VCaP (cell line): ENCODE measurements around the gene AXIN1.
"Not testable (repeated sequence)": the region's sequence is repeated elsewhere in the genome, so short reads cannot be mapped to it uniquely, and the experiment has no call there.

Experiments used
- H3K27ac ChIP-seq: fragments of 450-650 bp; 2 replicates; pipeline ENCODE4 v1.5.1; 2017
- TF ChIP-seq, protein P1 (sequence below): fragments of 450-650 bp; conservative IDR thresholded peaks from 2 replicates; pipeline ENCODE4 v1.5.1; 2017; ENCODE audit warnings: mild to moderate bottlenecking, moderate library complexity

Gene AXIN1

DNA sequence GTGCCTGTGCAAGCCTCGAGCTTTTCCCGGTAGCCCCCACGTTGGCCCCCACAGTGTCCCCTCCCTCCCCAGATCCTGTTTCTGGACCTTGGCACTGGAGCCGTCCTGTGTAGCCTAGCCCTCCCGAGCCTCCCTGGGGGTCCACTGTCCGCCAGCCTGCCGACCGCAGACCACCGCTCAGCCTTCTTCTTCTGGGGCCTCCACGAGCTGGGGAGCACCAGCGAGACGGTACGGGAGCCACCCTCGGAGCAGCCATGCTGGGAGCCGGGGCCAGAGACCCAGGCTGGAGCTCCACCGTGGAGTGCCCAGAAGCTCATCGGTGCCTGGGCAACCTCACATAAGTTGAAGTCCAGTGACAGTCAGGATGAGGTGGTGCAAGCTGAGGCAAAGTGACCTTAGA, 88.6 kb downstream of the AXIN1 start:
- no peak overlapping the region for H3K27ac ChIP-seq
- TF ChIP-seq, protein P1, sequence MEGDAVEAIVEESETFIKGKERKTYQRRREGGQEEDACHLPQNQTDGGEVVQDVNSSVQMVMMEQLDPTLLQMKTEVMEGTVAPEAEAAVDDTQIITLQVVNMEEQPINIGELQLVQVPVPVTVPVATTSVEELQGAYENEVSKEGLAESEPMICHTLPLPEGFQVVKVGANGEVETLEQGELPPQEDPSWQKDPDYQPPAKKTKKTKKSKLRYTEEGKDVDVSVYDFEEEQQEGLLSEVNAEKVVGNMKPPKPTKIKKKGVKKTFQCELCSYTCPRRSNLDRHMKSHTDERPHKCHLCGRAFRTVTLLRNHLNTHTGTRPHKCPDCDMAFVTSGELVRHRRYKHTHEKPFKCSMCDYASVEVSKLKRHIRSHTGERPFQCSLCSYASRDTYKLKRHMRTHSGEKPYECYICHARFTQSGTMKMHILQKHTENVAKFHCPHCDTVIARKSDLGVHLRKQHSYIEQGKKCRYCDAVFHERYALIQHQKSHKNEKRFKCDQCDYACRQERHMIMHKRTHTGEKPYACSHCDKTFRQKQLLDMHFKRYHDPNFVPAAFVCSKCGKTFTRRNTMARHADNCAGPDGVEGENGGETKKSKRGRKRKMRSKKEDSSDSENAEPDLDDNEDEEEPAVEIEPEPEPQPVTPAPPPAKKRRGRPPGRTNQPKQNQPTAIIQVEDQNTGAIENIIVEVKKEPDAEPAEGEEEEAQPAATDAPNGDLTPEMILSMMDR = no peak

DNA sequence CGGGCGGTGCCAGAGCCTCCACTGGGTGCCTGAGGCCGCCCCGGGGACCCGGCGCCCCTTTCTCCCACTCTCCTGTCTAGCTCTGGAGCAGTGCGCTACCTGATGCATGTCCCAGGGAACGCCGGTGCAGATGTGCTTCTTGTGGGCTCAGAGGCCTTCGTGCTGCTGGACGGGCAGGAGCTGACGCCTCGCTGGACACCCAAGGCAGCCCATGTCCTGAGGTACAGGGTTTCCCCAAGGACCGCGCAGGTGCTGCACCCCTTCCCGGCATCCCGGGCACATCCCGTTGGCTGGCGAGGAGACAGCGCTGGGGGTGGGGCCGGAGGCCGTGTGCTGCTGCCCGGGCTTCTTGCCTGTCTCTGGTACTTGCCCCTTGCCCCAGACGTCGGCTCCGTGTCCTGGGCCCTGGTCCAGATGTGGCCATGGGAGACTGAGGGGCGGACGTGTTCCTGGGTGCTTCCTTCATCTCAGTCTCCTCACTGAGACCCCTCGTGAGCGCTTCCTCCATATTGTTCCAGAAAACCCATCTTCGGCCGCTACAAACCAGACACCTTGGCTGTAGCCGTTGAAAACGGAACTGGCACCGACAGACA, 89.2 kb downstream of the AXIN1 start:
- H3K27ac ChIP-seq = no peak overlapping the region
- TF ChIP-seq, protein P1 = no peak

DNA sequence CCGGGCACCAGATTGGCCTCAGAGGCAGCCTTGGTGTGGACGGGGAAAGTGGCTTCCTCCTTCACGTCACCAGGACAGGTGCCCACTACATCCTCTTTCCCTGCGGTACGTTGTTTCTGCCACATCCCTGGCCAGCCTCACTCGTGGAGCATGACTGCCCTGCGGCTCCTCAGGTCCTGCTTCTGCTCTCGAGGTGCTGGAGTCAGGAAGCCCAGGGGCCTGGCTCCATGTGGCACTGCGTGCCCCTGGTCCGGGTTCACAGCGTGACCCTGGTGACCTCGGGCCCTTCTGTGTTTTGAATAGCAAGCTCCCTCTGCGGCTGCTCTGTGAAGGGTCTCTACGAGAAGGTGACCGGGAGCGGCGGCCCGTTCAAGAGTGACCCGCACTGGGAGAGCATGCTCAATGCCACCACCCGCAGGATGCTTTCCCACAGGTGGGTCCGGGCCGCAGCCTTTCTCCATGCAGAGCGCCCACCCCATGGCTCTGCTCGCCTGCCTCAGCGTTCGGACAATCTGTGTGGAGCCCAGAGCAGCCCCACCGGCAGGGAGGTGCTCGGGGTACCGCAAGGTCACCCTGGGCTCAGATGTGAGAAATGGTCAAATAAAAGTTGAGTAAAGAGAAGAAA, 90.3 kb downstream of the AXIN1 start:
- H3K27ac ChIP-seq = no peak overlapping the region
- TF ChIP-seq, protein P1 = no peak

DNA sequence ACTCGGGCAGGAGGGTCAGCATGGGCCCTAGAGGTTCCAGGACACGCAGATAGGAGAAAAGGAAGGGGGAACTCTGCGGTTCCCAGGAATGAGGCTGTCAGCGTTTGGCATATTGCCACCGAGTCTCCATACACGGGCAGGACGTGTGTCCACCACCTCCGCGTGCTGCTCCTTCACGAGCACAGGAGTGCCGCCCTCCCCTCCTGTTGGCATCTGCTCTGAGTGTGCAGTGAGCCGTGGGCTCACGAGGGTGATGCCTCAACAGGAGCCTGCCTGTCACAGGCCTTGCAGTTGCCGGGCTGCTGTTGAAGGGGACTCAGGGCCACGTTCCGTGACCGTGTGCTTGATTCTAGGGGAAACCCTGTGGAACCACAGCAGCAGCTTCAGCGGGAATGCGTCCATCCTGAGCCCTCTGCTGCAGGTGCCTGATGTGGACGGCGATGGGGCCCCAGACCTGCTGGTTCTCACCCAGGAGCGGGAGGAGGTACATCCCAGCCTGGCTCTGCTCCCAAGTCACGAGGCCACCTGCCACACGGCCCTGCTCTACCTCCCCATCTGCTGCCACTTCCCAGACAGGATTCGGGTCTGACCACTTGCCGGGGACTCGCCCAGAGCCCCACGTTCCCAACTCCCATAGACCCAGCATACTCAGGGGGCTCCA, 91.4 kb downstream of the AXIN1 start:
- TF ChIP-seq, protein P1 = no peak
- H3K27ac ChIP-seq = no peak overlapping the region

DNA sequence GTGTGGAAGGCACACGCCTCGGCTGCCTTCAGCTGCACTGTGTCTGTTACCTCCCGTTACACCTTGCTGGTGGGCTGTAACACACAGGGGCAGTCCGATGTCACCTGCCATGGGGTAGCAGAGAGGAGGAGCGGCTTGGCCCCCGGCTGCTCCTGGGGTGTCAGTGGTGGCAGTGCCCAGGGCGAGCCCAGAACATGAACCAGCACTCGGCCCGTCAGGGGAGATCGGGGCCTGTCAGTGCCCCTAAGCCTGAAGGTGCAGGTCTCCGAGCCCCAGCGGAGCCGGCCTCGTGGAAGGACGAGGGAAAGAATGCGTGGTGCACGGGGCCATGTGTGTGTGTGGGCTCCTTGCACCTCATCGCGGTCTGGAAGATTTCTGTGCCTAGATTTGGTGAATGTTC, 92.2 kb downstream of the AXIN1 start:
- no peak overlapping the region for H3K27ac ChIP-seq
- TF ChIP-seq, protein P1 = no peak

DNA sequence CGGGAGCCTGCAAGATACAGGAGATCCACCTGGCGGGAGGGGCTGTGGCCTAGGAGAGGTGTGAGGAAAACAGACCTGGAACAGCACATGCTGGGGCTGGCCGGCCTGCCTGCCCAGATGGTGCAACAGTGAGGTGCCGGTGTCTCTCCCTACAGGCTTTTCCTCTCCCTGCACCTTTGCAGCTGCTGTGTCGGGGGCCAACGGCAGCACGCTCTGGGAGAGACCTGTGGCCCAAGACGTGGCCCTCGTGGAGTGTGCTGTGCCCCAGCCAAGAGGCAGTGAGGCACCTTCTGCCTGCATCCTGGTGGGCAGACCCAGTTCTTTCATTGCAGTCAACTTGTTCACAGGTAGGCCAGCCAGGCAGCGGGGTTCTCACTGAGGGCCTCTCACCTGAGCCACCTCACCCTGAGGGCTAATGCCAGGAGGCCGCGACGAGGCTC, 92.7 kb downstream of the AXIN1 start:
- TF ChIP-seq, protein P1 = no peak

DNA sequence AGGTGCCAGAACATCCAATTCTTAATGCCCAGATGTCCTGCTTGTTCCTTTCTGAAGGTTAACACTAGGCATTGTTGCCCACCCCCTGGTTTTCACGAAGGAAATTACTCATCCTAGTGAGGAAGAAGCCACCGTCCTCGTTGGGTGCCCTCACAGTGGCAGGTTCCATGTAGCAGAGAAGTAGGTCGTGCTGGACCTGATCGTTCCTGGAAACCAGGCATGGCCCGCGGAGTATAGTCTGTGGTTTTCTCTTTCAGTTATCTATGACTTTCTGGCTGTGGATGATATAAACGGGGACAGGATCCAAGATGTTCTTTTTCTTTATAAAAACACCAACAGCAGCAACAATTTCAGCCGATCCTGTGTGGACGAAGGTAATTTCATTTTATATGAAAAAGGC, 93.3 kb downstream of the AXIN1 start:
- TF ChIP-seq, protein P1 = no peak
- H3K27ac ChIP-seq = no peak overlapping the region

More for the DNA sequence above, 92.7 kb downstream of the AXIN1 start:
- no peak overlapping the region for H3K27ac ChIP-seq

DNA sequence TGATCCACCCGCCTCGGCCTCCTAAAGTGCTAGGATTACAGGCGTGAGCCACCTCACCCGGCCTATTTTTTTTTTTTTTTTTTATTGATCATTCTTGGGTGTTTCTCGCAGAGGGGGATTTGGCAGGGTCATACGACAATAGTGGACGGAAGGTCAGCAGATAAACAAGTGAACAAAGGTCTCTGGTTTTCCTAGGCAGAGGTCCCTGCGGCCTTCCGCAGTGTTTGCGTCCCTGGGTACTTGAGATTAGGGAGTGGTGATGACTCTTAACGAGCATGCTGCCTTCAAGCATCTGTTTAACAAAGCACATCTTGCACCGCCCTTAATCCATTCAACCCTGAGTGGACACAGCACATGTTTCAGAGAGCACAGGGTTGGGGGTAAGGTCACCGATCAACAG, 94.4 kb downstream of the AXIN1 start:
- not testable (repeated sequence) for H3K27ac ChIP-seq
